ENCODE results near the gene IRAK3. TPM values are rescaled to one million over a fixed set of nuclear protein-coding genes. Genes with fewer than 3 reads are reported as not detected.

The IRAK3 gene
- total RNA-seq, 1 donor from 2014 or later, result 0.05 TPM

GRCh38 chr12:66288121-66288520 lies 99.1 kb downstream of the IRAK3 start:
- Histone ChIP-seq H3K27me3 (ENCODE audit: insufficient read depth, low read length) (no peaks in the 10 kb centered on the region), H3K9me3 (ENCODE audit: insufficient read depth, low read depth, low read length) (no peaks in the 10 kb centered on the region), H3K4me1 (ENCODE audit: insufficient read depth, low read length) (no peaks in the 10 kb centered on the region), H3K4me3 (ENCODE audit: insufficient read depth, low read depth, low read length) (no peak overlapping the region), H3K79me2 (ENCODE audit: insufficient read depth, low read length) (no peaks in the 10 kb centered on the region), H4K20me1 (ENCODE audit: insufficient read depth, low read length) (no peaks in the 10 kb centered on the region), H3K4me2 (ENCODE audit: low read length) (no peak overlapping the region), H3K9ac (ENCODE audit: low read length) (no peak overlapping the region), H2AFZ (ENCODE audit: low read depth, low read length) (no peak overlapping the region), H3K27ac (ENCODE audit: low read depth, low read length) (no peak overlapping the region), H3K36me3 (ENCODE audit: insufficient read depth, low read length) (no peaks in the 10 kb centered on the region)
- Mint-ChIP-seq H3K4me1 (ENCODE audit: low read depth, unreplicated experiment) (no peaks in the 10 kb centered on the region), H3K27me3 (ENCODE audit: low read depth, unreplicated experiment) (peaks cover 3% of the 10 kb centered on the region), H3K9me3 (ENCODE audit: unreplicated experiment) (peaks cover 2% of the 10 kb centered on the region), H3K27ac (ENCODE audit: unreplicated experiment) (no peak overlapping the region), H3K4me3 (ENCODE audit: unreplicated experiment) (no peak overlapping the region), H3K36me3 (ENCODE audit: low read depth, unreplicated experiment) (no peaks in the 10 kb centered on the region)
- DNase-seq (ENCODE audit: low read depth) (no peak), FAIRE-seq (no peak)
- TF ChIP-seq EZH2 (IDR thresholded peaks at IDR 0.05; ENCODE audit: insufficient read depth, low read length) (no peak), CTCF (IDR thresholded peaks at IDR 0.05; ENCODE audit: insufficient read depth, low read depth, low read length) (no peak)

- Histone ChIP-seq H3K4me2 (ENCODE audit: low read length) (no peak overlapping the region), H3K27ac (ENCODE audit: low read depth, low read length) (no peak overlapping the region), H2AFZ (ENCODE audit: low read depth, low read length) (no peak overlapping the region), H3K9me3 (ENCODE audit: insufficient read depth, low read depth, low read length) (no peaks in the 10 kb centered on the region), H3K4me3 (ENCODE audit: insufficient read depth, low read depth, low read length) (no peak overlapping the region), H3K4me1 (ENCODE audit: insufficient read depth, low read length) (no peaks in the 10 kb centered on the region), H3K27me3 (ENCODE audit: insufficient read depth, low read length) (no peaks in the 10 kb centered on the region), H3K9ac (ENCODE audit: low read length) (no peak overlapping the region), H4K20me1 (ENCODE audit: insufficient read depth, low read length) (no peaks in the 10 kb centered on the region), H3K36me3 (ENCODE audit: insufficient read depth, low read length) (no peaks in the 10 kb centered on the region), H3K79me2 (ENCODE audit: insufficient read depth, low read length) (no peaks in the 10 kb centered on the region)
- Mint-ChIP-seq H3K36me3 (ENCODE audit: low read depth, unreplicated experiment) (no peaks in the 10 kb centered on the region), H3K9me3 (ENCODE audit: unreplicated experiment) (peaks cover 4% of the 10 kb centered on the region), H3K4me3 (ENCODE audit: unreplicated experiment) (no peak overlapping the region), H3K4me1 (ENCODE audit: low read depth, unreplicated experiment) (no peaks in the 10 kb centered on the region), H3K27ac (ENCODE audit: unreplicated experiment) (no peak overlapping the region), H3K27me3 (ENCODE audit: low read depth, unreplicated experiment) (peaks cover 3% of the 10 kb centered on the region)
- no peak for DNase-seq (ENCODE audit: low read depth)
- TF ChIP-seq EZH2 (IDR thresholded peaks at IDR 0.05; ENCODE audit: insufficient read depth, low read length) (no peak), CTCF (IDR thresholded peaks at IDR 0.05; ENCODE audit: insufficient read depth, low read depth, low read length) (no peak)
- FAIRE-seq, result no peak
Measured at GRCh38 chr12:66289485-66289884, 100.5 kb downstream of the IRAK3 start.

- Mint-ChIP-seq H3K36me3 (ENCODE audit: low read depth, unreplicated experiment) (no peaks in the 10 kb centered on the region), H3K27ac (ENCODE audit: unreplicated experiment) (no peak overlapping the region), H3K4me1 (ENCODE audit: low read depth, unreplicated experiment) (no peaks in the 10 kb centered on the region), H3K4me3 (ENCODE audit: unreplicated experiment) (no peak overlapping the region), H3K9me3 (ENCODE audit: unreplicated experiment) (peaks cover 4% of the 10 kb centered on the region), H3K27me3 (ENCODE audit: low read depth, unreplicated experiment) (peaks cover 5% of the 10 kb centered on the region)
- Histone ChIP-seq H3K79me2 (ENCODE audit: insufficient read depth, low read length) (no peaks in the 10 kb centered on the region), H3K4me2 (ENCODE audit: low read length) (no peak overlapping the region), H3K4me1 (ENCODE audit: insufficient read depth, low read length) (no peaks in the 10 kb centered on the region), H4K20me1 (ENCODE audit: insufficient read depth, low read length) (no peaks in the 10 kb centered on the region), H3K27ac (ENCODE audit: low read depth, low read length) (no peak overlapping the region), H2AFZ (ENCODE audit: low read depth, low read length) (no peak overlapping the region), H3K36me3 (ENCODE audit: insufficient read depth, low read length) (no peaks in the 10 kb centered on the region), H3K9ac (ENCODE audit: low read length) (no peak overlapping the region), H3K27me3 (ENCODE audit: insufficient read depth, low read length) (no peaks in the 10 kb centered on the region), H3K9me3 (ENCODE audit: insufficient read depth, low read depth, low read length) (no peaks in the 10 kb centered on the region), H3K4me3 (ENCODE audit: insufficient read depth, low read depth, low read length) (no peak overlapping the region)
- FAIRE-seq (no peak), DNase-seq (ENCODE audit: low read depth) (no peak)
- TF ChIP-seq EZH2 (IDR thresholded peaks at IDR 0.05; ENCODE audit: insufficient read depth, low read length), result no peak
- TF ChIP-seq CTCF (IDR thresholded peaks at IDR 0.05; ENCODE audit: insufficient read depth, low read depth, low read length), result no peak
Measured at GRCh38 chr12:66290716-66291200, 101.7 kb downstream of the IRAK3 start.
